HCT116 (cell line): ENCODE measurements around the gene MOK. TPM values are rescaled to one million over a fixed set of nuclear protein-coding genes. Genes with fewer than 3 reads are reported as not detected.

Source experiments
- ATAC-seq: fragments of 200-7000 bp; cut with Tn5 transposase; 2 replicates; pipeline ENCODE4 v1.9.1; 2020; ENCODE audit warnings: mild to moderate bottlenecking, moderate library complexity
- BruUV-seq: library from RNA; stranded (reverse); fragments of 400-500 nt; replicated peaks from 2 replicates; lab custom pipeline; 2021; lab: Mats Ljungman, UMichigan
- CTCF ChIA-PET: fragments of 300-600 bp; sonication (Branson Sonifier 250); formaldehyde crosslinking; loops from one replicate; lab custom pipeline; 2021; ENCODE audit warnings: antibody characterized with exemption; lab: Charles Lee
- POLR2A ChIA-PET: fragments of 300-600, 350-600 bp; sonication (Branson Sonifier 250); formaldehyde crosslinking; loops from one replicate; lab custom pipeline; 2021; ENCODE audit warnings: antibody characterized with exemption; lab: Charles Lee
- RAD21 ChIA-PET, 2 experiments: fragments of 300-600 bp; sonication (Branson Sonifier 250); formaldehyde crosslinking; loops; one replicate each; lab custom pipeline; 2023; ENCODE audit warnings: low total read pairs in 2 of 2; ENCODE audit not compliant: uncharacterized antibody in 2 of 2, unreplicated experiment in 2 of 2, low non-redundant PET in 1 of 2; lab: Charles Lee
- DNase-seq: peaks from one replicate; pipeline ENCODE4 v3.0.0-alpha.2; 2010; ENCODE audit warnings: low read depth, low spot score
- H2AFZ ChIP-seq: fragments of 200-600 bp; shearing (Covaris generic), sonication (generic); 2 replicates; pipeline ENCODE4 v1.6.1; 2017; ENCODE audit warnings: low read depth, mixed run types, mixed read lengths, antibody characterized with exemption, low read length; ENCODE audit not compliant: poor library complexity, severe bottlenecking
- H3K27ac ChIP-seq: 2 replicates; pipeline ENCODE4 v1.5.1; 2012; ENCODE audit warnings: low read depth, low read length
- H3K27me3 ChIP-seq: fragments of 200-600 bp; sonication (generic); 2 replicates; pipeline ENCODE4 v1.6.1; 2016; ENCODE audit warnings: mixed run types, low read length, mixed read lengths; ENCODE audit not compliant: insufficient read depth
- H3K36me3 ChIP-seq, 2 experiments: fragments of 200-500 bp in 1 of 2; fragments of 200-600 bp in 1 of 2; sonication (Bioruptor generic) in 1 of 2; sonication (generic) in 1 of 2; 2 replicates each; pipeline versions ENCODE4 v1.5.1 to v1.6.1; 2014 to 2016; ENCODE audit warnings: low read length in 2 of 2, inconsistent platforms in 1 of 2, mixed read lengths in 1 of 2, mixed run types in 1 of 2; ENCODE audit not compliant: insufficient read depth in 2 of 2, control insufficient read depth in 1 of 2
- H3K4me1 ChIP-seq, 2 experiments: fragments of 200-600 bp in 1 of 2; sonication (generic) in 1 of 2; 2 replicates each; pipeline versions ENCODE4 v1.5.1 to v1.6.1; 2012 to 2017; ENCODE audit warnings: low read length in 2 of 2, inconsistent platforms in 1 of 2, mild to moderate bottlenecking in 1 of 2, mixed read lengths in 1 of 2, mixed run types in 1 of 2, moderate library complexity in 1 of 2; ENCODE audit not compliant: insufficient read depth in 2 of 2, control insufficient read depth in 1 of 2
- H3K4me2 ChIP-seq: fragments of 200-600 bp; sonication (generic); 2 replicates; pipeline ENCODE4 v1.6.1; 2017; ENCODE audit warnings: mixed run types, low read length, mixed read lengths
- H3K4me3 ChIP-seq, 2 experiments: fragments of 200-600 bp in 1 of 2; sonication (generic) in 1 of 2; replicated peaks in 1 of 2; 2 replicates each; pipeline ENCODE4 v1.5.1; 2011 to 2016; ENCODE audit warnings: low read length in 2 of 2, control low read depth in 1 of 2, low read depth in 1 of 2, mild to moderate bottlenecking in 1 of 2, mixed read lengths in 1 of 2, mixed run types in 1 of 2
- H3K79me2 ChIP-seq: fragments of 200-600 bp; sonication (generic); 2 replicates; pipeline ENCODE4 v1.6.1; 2017; ENCODE audit warnings: mild to moderate bottlenecking, mixed run types, low read length, moderate library complexity, mixed read lengths; ENCODE audit not compliant: insufficient read depth
- H3K9ac ChIP-seq: fragments of 200-600 bp; sonication (generic); 2 replicates; pipeline ENCODE4 v1.6.1; 2016; ENCODE audit warnings: low read length, mixed read lengths
- H3K9me2 ChIP-seq: fragments of 200-600 bp; sonication (generic), shearing (Covaris generic); 2 replicates; pipeline ENCODE4 v1.6.1; 2017; ENCODE audit warnings: mixed run types, mild to moderate bottlenecking, moderate library complexity; ENCODE audit not compliant: insufficient read depth
- H3K9me3 ChIP-seq, 2 experiments: fragments of 200-500 bp in 1 of 2; fragments of 200-600 bp in 1 of 2; sonication (Bioruptor generic) in 1 of 2; sonication (generic) in 1 of 2; 2 replicates each; pipeline ENCODE4 v1.6.1; 2014 to 2017; ENCODE audit warnings: low read length in 2 of 2, mixed read lengths in 2 of 2, inconsistent platforms in 1 of 2, low read depth in 1 of 2, mild to moderate bottlenecking in 1 of 2, mixed run types in 1 of 2, moderate library complexity in 1 of 2; ENCODE audit not compliant: control insufficient read depth in 1 of 2, insufficient read depth in 1 of 2
- H4K20me1 ChIP-seq: fragments of 200-600 bp; sonication (generic), shearing (Covaris generic); 2 replicates; pipeline ENCODE4 v1.6.1; 2017; ENCODE audit warnings: mixed run types, mild to moderate bottlenecking, moderate library complexity; ENCODE audit not compliant: insufficient read depth
- ATF3 ChIP-seq: IDR thresholded peaks from 2 replicates; pipeline ENCODE4 v1.6.1; 2012
- CBX3 ChIP-seq: IDR thresholded peaks from 2 replicates; pipeline ENCODE4 v1.6.1; 2012; ENCODE audit warnings: low read depth
- CEBPB ChIP-seq: IDR thresholded peaks from 2 replicates; pipeline ENCODE4 v1.6.1; 2012; ENCODE audit warnings: low read depth
- CTCF ChIP-seq, 3 experiments: fragments of 200-600 bp in 1 of 3; sonication (generic) in 1 of 3; IDR thresholded peaks in 2 of 3; conservative IDR thresholded peaks in 1 of 3; 2 replicates each; pipeline ENCODE4 v1.5.1; 2012 to 2017; ENCODE audit warnings: low read depth in 2 of 3, low read length in 2 of 3, antibody characterized with exemption in 1 of 3, borderline replicate concordance in 1 of 3, control low read depth in 1 of 3, mild to moderate bottlenecking in 1 of 3, mixed read lengths in 1 of 3, mixed run types in 1 of 3, moderate library complexity in 1 of 3; ENCODE audit not compliant: insufficient read depth in 1 of 3
- EGR1 ChIP-seq: IDR thresholded peaks from 2 replicates; pipeline ENCODE4 v1.6.1; 2012; ENCODE audit warnings: low read depth
- ELF1 ChIP-seq: IDR thresholded peaks from 2 replicates; pipeline ENCODE4 v1.6.1; 2012; ENCODE audit warnings: low read depth, borderline replicate concordance
- EZH2 ChIP-seq: fragments of 200-600 bp; sonication (generic); IDR thresholded peaks from 2 replicates; pipeline ENCODE4 v1.6.1; 2017; ENCODE audit warnings: antibody characterized with exemption, mixed run types
- EZH2phosphoT487 ChIP-seq: fragments of 200-600 bp; IDR thresholded peaks from 2 replicates; pipeline ENCODE4 v1.6.1; 2018; ENCODE audit warnings: antibody characterized with exemption, borderline replicate concordance
- JUND ChIP-seq: IDR thresholded peaks from 2 replicates; pipeline ENCODE4 v1.6.1; 2012
- POLR2A ChIP-seq: IDR thresholded peaks from 2 replicates; pipeline ENCODE4 v1.7.0; 2011; ENCODE audit warnings: borderline replicate concordance; ENCODE audit not compliant: insufficient read depth, insufficient read length; ENCODE audit errors: extremely low read depth
- POLR2AphosphoS5 ChIP-seq: IDR thresholded peaks from 2 replicates; pipeline ENCODE4 v1.6.1; 2011; ENCODE audit warnings: mild to moderate bottlenecking, low read depth, low read length, moderate library complexity
- SP1 ChIP-seq: IDR thresholded peaks from 2 replicates; pipeline ENCODE4 v1.6.1; 2012; ENCODE audit warnings: low read depth
- YY1 ChIP-seq: IDR thresholded peaks from 2 replicates; pipeline ENCODE4 v1.6.1; 2011; ENCODE audit warnings: low read length, low read depth, moderate library complexity, mild to moderate bottlenecking; ENCODE audit not compliant: insufficient replicate concordance; ENCODE audit errors: extremely low read depth
- ZFX ChIP-seq: fragments of 450-650 bp; IDR thresholded peaks from 2 replicates; pipeline ENCODE4 v1.6.1; 2017
- ZNF274 ChIP-seq: fragments of 200-500 bp; sonication (Bioruptor generic); IDR thresholded peaks from 2 replicates; pipeline ENCODE4 v1.6.1; 2014; ENCODE audit warnings: mild to moderate bottlenecking, low read depth, low read length, inconsistent platforms
- intact Hi-C: fragments of 100-400 bp; cut with micrococcal nuclease; formaldehyde crosslinking; loops from 2 replicates; pipeline ENCODE4 v1.10.0; 2022
- total RNA-seq: library from RNA; stranded (reverse); gene quantifications from one replicate; pipeline ENCODE4 v1.2.1, GENCODE V29; 2021; ENCODE audit not compliant: unreplicated experiment
- TF ChIP-seq, protein P1 (sequence below): IDR thresholded peaks from 2 replicates; pipeline ENCODE4 v1.6.1; 2012

Gene MOK
- total RNA-seq, 1 experiment from 2014 or later: 9.4 TPM

- RAD21 ChIA-PET: no interaction called here
Observed at GRCh38 chr14:102182936-102183619, 121.9 kb downstream of the MOK start.

DNA sequence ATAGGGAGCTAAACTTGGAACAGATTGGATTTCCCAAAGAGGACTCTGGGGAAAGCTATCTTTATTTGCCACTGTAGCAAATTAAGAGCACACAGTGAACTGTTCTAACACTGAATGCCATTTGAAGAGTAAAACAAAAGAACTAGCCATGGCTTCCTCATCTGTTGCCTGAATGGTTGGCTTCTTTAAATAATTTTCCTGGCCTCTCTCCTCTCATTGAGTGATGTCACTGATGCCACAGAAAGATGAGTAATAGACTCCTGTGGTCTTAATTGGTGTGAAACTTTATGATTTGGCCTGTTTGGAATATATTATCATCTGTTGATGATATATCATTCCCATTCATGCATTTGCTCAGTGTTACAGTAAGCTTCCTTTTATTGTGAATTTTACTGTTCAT lies 122.8 kb downstream of the MOK start:
- H3K79me2 ChIP-seq: peaks cover 77% of the 10 kb centered on the region
- POLR2A ChIA-PET: interaction anchor here (1.0 kb wide), 1 partner anchor 11 kb away, joined by 3 read pairs; no protein-coding TSS in a partner anchor
- intact Hi-C loops: no loop called here
- RAD21 ChIA-PET: no interaction called here
- no peak overlapping the region for H3K27ac ChIP-seq
- no peaks in the 10 kb centered on the region for H3K9me3 ChIP-seq
- H3K4me1 ChIP-seq: peaks cover 28 to 38% of the 10 kb centered on the region in 2 experiments
- no peak overlapping the region for H3K4me3 ChIP-seq
- no peak overlapping the region for H2AFZ ChIP-seq
- H3K27me3 ChIP-seq: no peaks in the 10 kb centered on the region
- CTCF ChIA-PET: no interaction called here
- DNase-seq: no peak
- no TSS peak for BruUV-seq
- ATAC-seq: no peak
- no peaks in the 10 kb centered on the region for H3K36me3 ChIP-seq
- H3K4me2 ChIP-seq: peak overlapping the region; percentile 28; the same call in 1 of the 2 replicates
- no peaks in the 10 kb centered on the region for H3K9me2 ChIP-seq
- no peak overlapping the region for H3K9ac ChIP-seq
- peaks cover 3% of the 10 kb centered on the region; the same call in 1 of the 2 replicates for H4K20me1 ChIP-seq
- TF ChIP-seq CTCF (IDR thresholded peaks at IDR 0.05 in 2 of 3, conservative IDR thresholded peaks at IDR 0.05 in 1 of 3; ENCODE audit: borderline replicate concordance in 1 of 3, insufficient read depth in 1 of 3, low read depth in 2 of 3, low read length in 2 of 3): no peak
- TF ChIP-seq JUND: no peak
- no peak for TF ChIP-seq POLR2AphosphoS5
- no peak for TF ChIP-seq EZH2phosphoT487
- TF ChIP-seq EZH2: no peak
- no peak for TF ChIP-seq SP1
- TF ChIP-seq POLR2A: no peak
- TF ChIP-seq, protein P1, sequence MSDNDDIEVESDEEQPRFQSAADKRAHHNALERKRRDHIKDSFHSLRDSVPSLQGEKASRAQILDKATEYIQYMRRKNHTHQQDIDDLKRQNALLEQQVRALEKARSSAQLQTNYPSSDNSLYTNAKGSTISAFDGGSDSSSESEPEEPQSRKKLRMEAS: no peak
- TF ChIP-seq ELF1: no peak
- no peak for TF ChIP-seq ZFX
- TF ChIP-seq YY1: no peak
- TF ChIP-seq CEBPB: no peak
- TF ChIP-seq ATF3: no peak

More at GRCh38 chr14:102182936-102183619, 121.9 kb downstream of the MOK start:
- Histone ChIP-seq H3K36me3 (no peaks in the 10 kb centered on the region), H3K4me3 (no peak overlapping the region), H3K27me3 (no peaks in the 10 kb centered on the region), H3K9ac (no peak overlapping the region), H3K27ac (no peak overlapping the region)
- intact Hi-C loops: no loop called here
- DNase-seq: no peak
- POLR2A ChIA-PET: no interaction called here
- no peak for TF ChIP-seq YY1
- no peak for TF ChIP-seq ZFX
- no peak for TF ChIP-seq POLR2AphosphoS5
- TF ChIP-seq CBX3: no peak
- no peak for TF ChIP-seq POLR2A
- no peak for TF ChIP-seq EGR1
- TF ChIP-seq ZNF274: no peak
- TF ChIP-seq, all 23 proteins: peak for 0
- Histone ChIP-seq H2AFZ (no peak overlapping the region), H3K79me2 (peaks cover 78% of the 10 kb centered on the region), H3K4me2 (no peak overlapping the region), H3K4me1 (peaks cover 36 to 47% of the 10 kb centered on the region in 2 experiments), H3K9me3 (no peaks in the 10 kb centered on the region), H3K9me2 (no peaks in the 10 kb centered on the region), H4K20me1 (peaks cover 8% of the 10 kb centered on the region; the same call in 1 of the 2 replicates)
- ATAC-seq: no peak
- CTCF ChIA-PET: no interaction called here
- BruUV-seq: no TSS peak
